HG03175 (cell line): ENCODE results near the gene SLC49A3.
"Not testable (repeated sequence)": the region's sequence is repeated elsewhere in the genome, so short reads cannot be mapped to it uniquely, and the experiment has no call there.

Experiments used
- ATAC-seq: cut with Tn5 transposase; IDR thresholded peaks from one replicate; pipeline ENCODE4 v1.9.1; 2021; ENCODE audit warnings: mild to moderate bottlenecking, moderate library complexity; ENCODE audit not compliant: unreplicated experiment

SLC49A3 gene

DNA sequence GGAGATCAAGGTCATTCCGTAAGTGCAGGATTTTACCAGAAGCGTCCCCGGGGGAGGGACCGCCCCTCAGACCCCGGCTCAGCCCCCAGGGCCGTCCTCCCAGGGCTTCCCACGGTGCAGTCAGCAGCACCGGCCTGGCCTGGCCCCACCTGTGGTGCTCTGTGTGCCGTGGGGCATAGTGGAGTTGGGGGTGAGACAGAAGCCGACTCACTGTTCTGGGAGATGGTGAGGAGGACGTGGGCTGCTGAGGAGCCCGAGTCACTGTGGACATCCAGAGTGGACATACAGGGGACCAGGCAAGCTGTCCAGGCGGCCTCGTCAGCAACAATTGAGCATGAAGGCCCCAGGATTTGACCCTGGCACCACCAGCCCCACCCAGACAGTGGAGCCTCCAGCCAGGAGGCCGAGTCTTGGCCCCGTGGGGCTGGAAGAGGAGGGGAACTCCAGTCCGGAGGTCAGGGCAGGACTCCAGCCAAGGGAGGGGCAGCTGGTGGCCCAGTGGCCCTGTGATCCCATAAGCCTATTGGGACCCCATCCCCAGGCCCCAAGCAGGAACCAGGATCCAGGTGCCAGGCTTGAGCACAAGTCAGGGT, 34.0 kb downstream of the SLC49A3 start:
- ATAC-seq, result no peak

GRCh38 chr4:654503-654845, 34.5 kb downstream of the SLC49A3 start:
- ATAC-seq, result no peak

DNA sequence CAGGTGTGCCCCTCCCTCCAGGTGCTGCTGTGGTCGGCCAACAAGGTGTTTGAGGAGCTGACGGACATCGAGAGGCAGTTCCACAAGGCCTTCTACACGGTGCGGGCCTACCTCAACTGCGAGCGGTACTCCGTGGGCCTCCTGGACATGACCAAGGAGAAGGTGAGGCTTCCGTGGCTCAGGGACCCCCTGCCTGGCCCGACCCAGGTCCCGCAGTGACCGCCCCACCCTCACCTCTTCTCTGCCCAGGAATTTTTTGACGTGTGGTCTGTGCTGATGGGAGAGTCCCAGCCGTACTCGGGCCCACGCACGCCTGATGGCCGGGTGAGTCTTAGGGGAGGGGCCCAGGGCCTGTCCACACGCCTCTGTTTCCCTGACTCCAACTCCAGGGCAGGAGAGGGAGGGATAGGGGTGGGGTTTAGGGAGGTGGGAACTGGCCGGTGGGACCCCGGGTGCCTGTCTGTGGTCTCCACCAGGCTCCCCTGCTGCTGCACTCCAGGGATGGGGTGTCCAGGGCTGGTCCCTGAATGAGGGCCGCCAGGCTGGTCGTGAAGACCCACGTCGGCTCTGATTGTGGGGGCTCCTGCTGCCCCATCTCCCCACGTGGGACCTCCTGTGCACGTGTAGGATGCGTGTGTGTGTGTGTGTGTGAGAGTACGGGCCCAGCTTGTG, 35.0 kb downstream of the SLC49A3 start:
- ATAC-seq, result no peak

DNA sequence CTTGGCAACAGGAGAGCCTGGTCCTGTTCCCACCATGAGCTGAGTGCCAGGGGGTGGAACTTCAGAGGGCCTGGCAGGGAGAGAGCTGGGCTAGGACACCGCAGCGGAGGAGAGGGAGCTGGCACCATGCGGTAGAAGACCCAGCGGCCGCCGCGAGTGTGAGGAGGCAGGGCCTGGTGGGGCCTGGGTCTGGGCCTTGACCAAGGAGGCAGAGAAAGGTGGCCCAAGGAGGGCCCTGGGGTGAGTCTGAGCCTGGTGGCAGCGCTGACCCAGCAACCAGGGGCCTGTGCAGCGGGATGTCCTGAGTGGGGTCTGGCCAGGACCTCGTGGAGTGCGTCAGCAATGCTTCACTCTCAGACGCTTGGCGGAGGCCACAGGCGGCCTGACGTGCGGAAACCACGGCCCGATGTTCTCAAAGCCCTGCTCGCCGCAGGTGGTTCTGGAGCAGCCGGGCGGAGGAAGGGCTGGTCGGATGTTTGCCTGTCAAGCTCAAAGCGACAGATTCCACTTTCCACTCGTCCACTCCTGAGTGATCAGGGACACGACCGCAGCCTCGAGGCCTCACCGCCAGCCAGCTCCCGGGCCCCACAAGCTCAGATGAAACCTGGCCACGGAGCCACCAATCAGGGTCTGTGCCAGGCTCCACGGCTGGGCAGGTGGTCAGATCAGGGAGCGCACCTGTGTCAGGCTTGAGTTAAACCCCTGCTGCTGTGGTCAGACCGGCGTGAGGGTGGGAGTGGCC, 35.7 kb downstream of the SLC49A3 start:
- ATAC-seq, result no peak

GRCh38 chr4:651884-652642, 36.9 kb downstream of the SLC49A3 start:
- ATAC-seq, result no peak

DNA sequence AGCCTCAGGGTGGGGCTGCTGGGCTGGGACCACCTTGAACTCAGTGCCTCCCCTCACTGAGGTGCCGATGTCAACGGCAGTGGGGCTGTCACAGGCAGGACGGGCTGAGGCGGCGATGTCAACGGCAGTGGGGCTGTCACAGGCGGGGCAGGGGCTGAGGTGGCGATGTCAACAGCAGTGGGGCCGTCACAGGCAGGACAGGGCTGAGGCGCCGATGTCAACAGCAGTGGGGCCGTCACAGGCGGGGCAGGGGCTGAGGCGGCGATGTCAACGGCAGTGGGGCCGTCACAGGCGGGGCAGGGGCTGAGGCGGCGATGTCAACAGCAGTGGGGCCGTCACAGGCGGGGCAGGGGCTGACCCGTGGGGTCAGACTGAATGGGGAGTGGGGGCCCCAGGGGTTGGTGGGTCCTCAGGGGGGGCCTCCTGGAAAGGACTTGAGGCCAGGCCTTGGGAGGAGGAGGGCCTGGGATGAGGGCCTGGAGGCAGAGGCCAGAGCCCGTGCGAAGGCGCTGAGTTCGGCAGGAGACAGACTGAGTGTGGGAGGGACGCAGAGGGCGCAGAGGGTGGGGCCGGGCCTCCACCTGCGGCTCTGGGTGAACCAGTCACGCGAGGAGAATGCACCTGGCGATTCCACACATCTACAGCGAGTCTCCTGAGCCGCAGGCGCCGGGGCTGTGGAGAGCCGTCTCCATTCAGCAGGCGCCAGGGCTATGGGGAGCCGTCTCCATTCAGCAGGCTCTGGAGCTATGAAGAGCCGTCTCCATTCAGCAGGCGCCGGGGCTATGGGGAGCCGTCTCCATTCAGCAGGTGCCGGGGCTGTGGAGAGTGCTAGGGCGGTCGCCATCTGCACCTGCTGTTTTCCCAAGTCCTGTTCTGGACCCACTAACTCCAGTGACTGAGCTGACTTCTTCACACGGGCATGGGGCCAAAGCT, 37.7 kb downstream of the SLC49A3 start:
- no peak for ATAC-seq

DNA sequence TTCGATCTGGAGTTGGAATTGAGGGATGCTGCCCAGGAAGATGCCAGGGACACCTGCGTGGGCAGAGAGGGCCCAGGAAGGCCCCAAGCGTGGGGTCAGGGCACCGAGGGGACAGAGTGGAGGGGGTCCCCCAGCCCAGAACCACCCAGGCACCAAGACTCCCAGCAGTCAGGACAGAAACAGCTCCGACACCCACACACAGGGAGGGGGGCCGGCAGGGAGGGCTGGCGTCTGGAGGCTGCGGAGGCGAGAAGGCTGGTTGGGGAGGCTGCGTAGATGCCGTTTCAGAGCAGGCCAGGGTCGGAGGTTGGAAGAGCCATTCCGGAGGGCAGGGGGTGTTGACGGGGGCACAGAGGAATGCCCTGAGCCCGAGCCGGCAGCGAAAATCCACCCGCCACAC, 38.5 kb downstream of the SLC49A3 start:
- ATAC-seq, result no peak

- no peak for ATAC-seq
These were observed 39.1 kb downstream of the SLC49A3 start for GRCh38 chr4:649751-650310.

DNA sequence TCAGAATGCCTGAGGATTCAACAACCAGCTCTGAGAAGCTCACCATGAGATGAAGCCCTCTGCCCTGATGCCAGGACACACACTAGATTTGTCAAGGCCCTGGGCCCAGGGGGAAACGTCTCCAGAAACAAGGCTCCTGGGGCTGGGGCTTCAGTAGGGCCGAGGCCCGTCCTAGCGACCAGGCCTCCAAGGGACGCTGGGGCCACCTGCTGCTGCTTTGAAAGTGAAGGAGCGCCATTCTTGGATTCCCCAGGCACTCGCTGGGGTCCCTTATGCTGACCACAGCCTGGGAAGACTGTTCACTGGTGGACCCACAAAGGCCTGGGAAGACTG, 39.7 kb downstream of the SLC49A3 start:
- ATAC-seq, result no peak

GRCh38 chr4:648579-649292, 40.2 kb downstream of the SLC49A3 start:
- no peak for ATAC-seq

DNA sequence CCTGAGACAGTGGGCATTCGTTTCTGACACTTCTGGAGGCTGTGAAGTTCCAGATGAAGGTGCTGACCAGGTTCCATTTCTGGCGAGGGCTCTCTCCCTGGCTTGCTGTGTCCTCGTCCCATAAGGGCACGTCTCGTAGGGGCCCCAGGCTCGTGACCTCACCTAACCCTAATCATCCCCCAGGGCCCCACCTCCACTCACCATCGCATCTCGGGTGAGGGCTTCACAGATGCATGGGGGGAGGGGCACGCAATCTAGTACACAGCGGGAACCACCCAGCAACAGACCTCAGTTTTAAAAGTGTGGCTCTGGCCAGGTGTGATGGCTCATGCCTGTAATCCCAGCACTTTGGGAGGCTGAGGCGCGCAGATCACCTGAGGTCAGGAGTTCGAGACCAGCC, 41.5 kb downstream of the SLC49A3 start:
- ATAC-seq, result no peak

DNA sequence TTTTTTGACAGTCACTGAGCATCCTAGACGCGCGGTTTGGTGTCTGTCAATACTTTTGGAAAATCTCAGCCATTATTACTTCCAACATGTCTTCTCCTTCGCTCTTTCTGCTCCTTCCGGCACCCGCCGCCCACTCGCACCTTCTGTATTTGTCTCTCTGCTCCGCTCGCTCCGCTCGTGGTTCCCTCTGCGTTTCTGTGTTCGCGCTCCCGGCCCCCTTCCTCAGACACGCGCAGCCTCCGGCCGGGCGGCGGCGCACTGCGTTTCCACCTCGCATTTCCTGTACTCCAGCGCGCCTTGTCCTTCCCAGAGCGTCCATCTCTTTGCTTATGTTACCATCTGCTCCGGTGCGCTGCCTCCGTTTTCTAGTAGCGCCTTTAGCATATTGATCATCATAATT, 42.5 kb downstream of the SLC49A3 start:
- no peak for ATAC-seq

GRCh38 chr4:642366-642765, 46.6 kb downstream of the SLC49A3 start:
- ATAC-seq, result not testable (repeated sequence)

DNA sequence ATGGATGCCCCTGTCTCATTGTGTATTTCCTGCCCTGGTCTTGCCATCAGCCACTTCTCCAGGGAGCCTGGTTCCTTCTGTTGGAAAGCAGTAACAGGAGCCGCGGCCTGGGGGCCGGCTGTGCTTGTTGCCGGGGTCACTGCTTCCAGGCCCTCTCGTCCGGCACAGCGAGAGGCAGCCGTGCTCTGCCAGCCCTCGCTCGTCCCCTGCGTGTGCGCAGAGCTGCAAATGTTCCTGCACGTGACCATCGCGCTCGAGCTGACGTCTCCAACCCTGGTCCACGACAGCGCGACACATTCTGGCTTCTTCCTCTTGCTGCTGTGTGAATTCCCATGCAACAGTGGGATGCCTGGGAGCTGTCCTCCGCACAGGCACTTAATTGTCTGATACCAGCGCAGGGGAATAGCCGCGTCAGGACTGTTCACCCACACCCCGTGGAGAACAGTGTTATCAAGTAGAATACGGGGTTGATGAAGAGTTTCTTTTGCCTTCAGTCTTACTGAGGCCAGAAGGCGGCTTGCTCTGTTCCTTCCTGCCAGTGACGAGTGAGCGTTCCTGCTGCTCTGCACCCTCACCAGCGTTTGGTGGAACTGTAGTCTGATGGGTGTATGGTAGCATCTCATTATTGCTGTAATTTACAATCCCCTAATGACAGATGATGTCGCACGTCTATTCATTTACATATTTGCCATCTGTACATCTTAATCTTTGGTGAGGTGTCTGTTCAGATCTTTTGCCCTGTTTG, 51.2 kb downstream of the SLC49A3 start:
- ATAC-seq, result no peak

GRCh38 chr4:636628-637159, 52.3 kb downstream of the SLC49A3 start:
- no peak for ATAC-seq

- no peak for ATAC-seq
These were observed 52.9 kb downstream of the SLC49A3 start for GRCh38 chr4:635851-636627.

DNA sequence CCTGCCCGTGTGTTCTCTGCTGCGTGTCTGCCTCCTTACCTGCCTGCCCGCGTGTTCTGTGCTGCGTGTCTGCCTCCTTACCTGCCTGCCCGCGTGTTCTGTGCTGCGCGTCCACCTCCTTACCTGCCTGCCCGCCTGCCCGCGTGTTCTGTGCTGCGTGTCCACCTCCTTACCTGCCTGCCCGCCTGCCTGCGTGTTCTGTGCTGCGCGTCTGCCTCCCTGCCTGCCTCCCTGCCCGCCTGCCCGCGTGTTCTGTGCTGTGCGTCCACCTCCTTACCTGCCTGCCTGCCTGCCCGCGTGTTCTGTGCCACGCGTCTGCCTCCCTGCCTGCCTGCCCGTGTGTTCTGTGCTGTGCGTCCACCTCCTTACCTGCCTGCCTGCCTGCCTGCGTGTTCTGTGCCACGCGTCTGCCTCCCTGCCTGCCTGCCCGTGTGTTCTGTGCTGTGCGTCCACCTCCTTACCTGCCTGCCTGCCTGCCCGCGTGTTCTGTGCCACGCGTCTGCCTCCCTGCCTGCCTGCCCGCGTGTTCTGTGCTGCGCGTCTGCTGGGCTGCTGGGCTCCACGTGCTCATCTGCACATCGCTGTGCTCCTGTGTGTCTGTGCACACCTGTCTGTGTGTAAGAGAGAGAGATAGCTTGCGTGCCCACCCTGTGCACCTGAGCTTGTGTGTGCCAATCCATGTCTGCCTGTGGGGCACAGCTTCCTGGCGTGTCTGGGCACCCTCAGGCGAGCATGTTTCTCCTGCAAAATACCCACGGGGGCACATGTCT, 53.7 kb downstream of the SLC49A3 start:
- ATAC-seq, result not testable (repeated sequence)
